Upper lobe of left lung (tissue), 4 donors: ENCODE measurements around the gene PTPN12.

Source experiments
- CTCF ChIP-seq, 6 experiments: fragments of 450-650 bp in 4 of 6; fragments of 200-600 bp in 2 of 6; sonication (generic) in 2 of 6; IDR thresholded peaks; one replicate each; pipeline ENCODE4 v1.5.1; 2016 to 2019; ENCODE audit warnings: antibody characterized with exemption in 6 of 6
- EP300 ChIP-seq, 4 donors: sonication (generic); formaldehyde crosslinking; IDR thresholded peaks; one replicate each; pipeline ENCODE4 v1.5.1; 2017; ENCODE audit warnings: antibody characterized with exemption in 4 of 4, control low read depth in 2 of 4

- no peak for TF ChIP-seq CTCF (IDR thresholded peaks at IDR 0.05)
- no peak for TF ChIP-seq EP300 (IDR thresholded peaks at IDR 0.05)
Measured at GRCh38 chr7:77626586-77627308, 89.7 kb downstream of the PTPN12 start.
